WTC11 (cell line): ENCODE data around the gene SON. TPM values are rescaled to one million over a fixed set of nuclear protein-coding genes. Genes with fewer than 3 reads are reported as not detected.

ENCODE experiments used
- ATAC-seq: fragments of 200-7000 bp; cut with Tn5 transposase; 2 replicates; pipeline ENCODE4 v1.10.0; 2021; ENCODE audit warnings: mild to moderate bottlenecking, moderate library complexity
- CTCF ChIA-PET: fragments of 300-600 bp; sonication (Branson Sonifier 250); formaldehyde crosslinking; loops from one replicate; lab custom pipeline; 2021; ENCODE audit warnings: antibody characterized with exemption; lab: Charles Lee
- POLR2A ChIA-PET: fragments of 350-600 bp; sonication (Branson Sonifier 250); formaldehyde crosslinking; loops from one replicate; lab custom pipeline; 2021; ENCODE audit warnings: antibody characterized with exemption; lab: Charles Lee
- DNase-seq: peaks from one replicate; pipeline ENCODE4 v3.0.0; 2021; ENCODE audit warnings: low spot score
- H3K27ac Mint-ChIP-seq: 2 replicates; pipeline ENCODE4 v1.8.0; 2021; ENCODE audit warnings: mixed read lengths
- H3K27me3 Mint-ChIP-seq: 2 replicates; pipeline ENCODE4 v1.8.0; 2021; ENCODE audit warnings: low read depth, mild to moderate bottlenecking, moderate library complexity, mixed read lengths
- H3K36me3 Mint-ChIP-seq: 2 replicates; pipeline ENCODE4 v1.8.0; 2021; ENCODE audit warnings: mixed read lengths
- H3K4me1 Mint-ChIP-seq: 2 replicates; pipeline ENCODE4 v1.8.0; 2022; ENCODE audit warnings: mixed read lengths
- H3K4me3 Mint-ChIP-seq: 2 replicates; pipeline ENCODE4 v1.8.0; 2021; ENCODE audit warnings: mild to moderate bottlenecking, moderate library complexity, mixed read lengths
- H3K9me3 Mint-ChIP-seq: 2 replicates; pipeline ENCODE4 v1.8.0; 2021; ENCODE audit warnings: mixed read lengths
- ARID4B ChIP-seq: sonication (generic); formaldehyde crosslinking; IDR thresholded peaks from 2 replicates; pipeline ENCODE4 v1.8.0; 2023; ENCODE audit warnings: missing genetic modification reagents, mild to moderate bottlenecking, borderline replicate concordance
- ATF3 ChIP-seq: sonication (generic); formaldehyde crosslinking; conservative IDR thresholded peaks from 2 replicates; pipeline ENCODE4 v1.8.1; 2022; ENCODE audit warnings: mild to moderate bottlenecking, missing genetic modification reagents
- E2F5 ChIP-seq: sonication (generic); formaldehyde crosslinking; IDR thresholded peaks from 2 replicates; pipeline ENCODE4 v1.8.1; 2022; ENCODE audit warnings: mild to moderate bottlenecking, moderate library complexity, missing genetic modification reagents
- ERG ChIP-seq: fragments of 250-450 bp; sonication (Bioruptor Pico); IDR thresholded peaks from 2 replicates; pipeline ENCODE4 v1.8.0; 2021; ENCODE audit warnings: mild to moderate bottlenecking
- GTF2I ChIP-seq: fragments of 250-450 bp; sonication (Bioruptor Pico); conservative IDR thresholded peaks from 2 replicates; pipeline ENCODE4 v1.4.0; 2021; ENCODE audit warnings: mild to moderate bottlenecking
- IRF2 ChIP-seq: sonication (generic); formaldehyde crosslinking; IDR thresholded peaks from 2 replicates; pipeline ENCODE4 v1.8.0; 2022; ENCODE audit warnings: low read depth, missing genetic modification reagents, borderline replicate concordance
- JUN ChIP-seq: sonication (generic); formaldehyde crosslinking; IDR thresholded peaks from 2 replicates; pipeline ENCODE4 v1.8.0; 2023; ENCODE audit warnings: mild to moderate bottlenecking, missing genetic modification reagents
- MXD4 ChIP-seq: fragments of 250-450 bp; sonication (Bioruptor Pico); IDR thresholded peaks from 2 replicates; pipeline ENCODE4 v1.8.0; 2021; ENCODE audit warnings: mild to moderate bottlenecking, moderate library complexity, borderline replicate concordance
- NFATC4 ChIP-seq: fragments of 250-450 bp; sonication (Bioruptor Pico); IDR thresholded peaks from 2 replicates; pipeline ENCODE4 v1.9.0; 2021; ENCODE audit warnings: mild to moderate bottlenecking
- NR1H2 ChIP-seq: sonication (generic); formaldehyde crosslinking; IDR thresholded peaks from 2 replicates; pipeline ENCODE4 v1.9.0; 2021; ENCODE audit warnings: mild to moderate bottlenecking, moderate library complexity, missing genetic modification reagents
- NR3C1 ChIP-seq: sonication (generic); formaldehyde crosslinking; conservative IDR thresholded peaks from 2 replicates; pipeline ENCODE4 v1.8.1; 2023; ENCODE audit warnings: low read depth, mild to moderate bottlenecking, missing genetic modification reagents
- PRRX2 ChIP-seq: fragments of 250-450 bp; sonication (Bioruptor Pico); IDR thresholded peaks from 2 replicates; pipeline ENCODE4 v1.8.0; 2021; ENCODE audit warnings: mild to moderate bottlenecking
- RELA ChIP-seq: sonication (generic); formaldehyde crosslinking; IDR thresholded peaks from 2 replicates; pipeline ENCODE4 v1.8.1; 2022; ENCODE audit warnings: missing genetic modification reagents, mild to moderate bottlenecking, borderline replicate concordance
- SMAD3 ChIP-seq: sonication (generic); formaldehyde crosslinking; IDR thresholded peaks from 2 replicates; pipeline ENCODE4 v1.8.0; 2022; ENCODE audit warnings: missing genetic modification reagents, mild to moderate bottlenecking, borderline replicate concordance
- SP1 ChIP-seq: sonication (generic); formaldehyde crosslinking; conservative IDR thresholded peaks from 2 replicates; pipeline ENCODE4 v1.8.1; 2022; ENCODE audit warnings: missing genetic modification reagents
- USF1 ChIP-seq: sonication (generic); formaldehyde crosslinking; IDR thresholded peaks from 2 replicates; pipeline ENCODE4 v1.8.0; 2022; ENCODE audit warnings: mild to moderate bottlenecking, missing genetic modification reagents
- USF2 ChIP-seq: sonication (generic); formaldehyde crosslinking; IDR thresholded peaks from 2 replicates; pipeline ENCODE4 v1.8.1; 2023; ENCODE audit warnings: mild to moderate bottlenecking, missing genetic modification reagents, moderate library complexity
- ZNF232 ChIP-seq: sonication (generic); formaldehyde crosslinking; IDR thresholded peaks from 2 replicates; pipeline ENCODE4 v1.8.0; 2022; ENCODE audit warnings: mild to moderate bottlenecking, missing genetic modification reagents
- ZNF317 ChIP-seq: sonication (generic); formaldehyde crosslinking; IDR thresholded peaks from 2 replicates; pipeline ENCODE4 v1.8.1; 2023; ENCODE audit warnings: low read depth, mild to moderate bottlenecking, moderate library complexity, missing genetic modification reagents, borderline replicate concordance
- ZNF671 ChIP-seq: fragments of 250-450 bp; sonication (Bioruptor Pico); IDR thresholded peaks from 2 replicates; pipeline ENCODE4 v1.8.0; 2021; ENCODE audit warnings: mild to moderate bottlenecking
- ZSCAN18 ChIP-seq: fragments of 250-450 bp; sonication (Bioruptor Pico); IDR thresholded peaks from 2 replicates; pipeline ENCODE4 v2.1.2; 2022; ENCODE audit warnings: mild to moderate bottlenecking, moderate library complexity
- total RNA-seq: library from RNA; stranded (reverse); gene quantifications from 3 replicates; pipeline ENCODE4 v1.2.3, GENCODE V29; 2021

SON gene
- total RNA-seq, 1 experiment from 2014 or later, result 309 TPM

- CTCF ChIA-PET, result no interaction called here
- Mint-ChIP-seq H3K9me3 (no peaks in the 10 kb centered on the region; the same call in 1 of the 2 replicates), H3K27me3 (no peaks in the 10 kb centered on the region), H3K4me3 (no peak overlapping the region), H3K27ac (no peak overlapping the region), H3K4me1 (no peaks in the 10 kb centered on the region), H3K36me3 (peaks cover 91% of the 10 kb centered on the region)
- POLR2A ChIA-PET, result interaction anchor here (0.6 to 1.2 kb wide), 2 partner anchors 8 to 370 kb away, joined by 3 to 4 read pairs; partner anchors contain the start of gene SON
- ATAC-seq, result no peak
- TF ChIP-seq ZNF232 (CRISPR knock-in tag) (no peak), NR3C1 (CRISPR knock-in tag) (no peak), SMAD3 (CRISPR knock-in tag) (no peak)
- no peak for DNase-seq
These were observed 8.8 kb downstream of the SON start for GRCh38 chr21:33551664-33552063.

- POLR2A ChIA-PET, result interaction anchor here (0.6 to 1.2 kb wide), 2 partner anchors 9 to 370 kb away, joined by 3 to 4 read pairs; partner anchors contain the start of gene SON
- ATAC-seq (no peak), DNase-seq (no peak)
- H3K36me3 Mint-ChIP-seq, result peaks cover 91% of the 10 kb centered on the region
- peak overlapping the region; percentile 12; the same call in 1 of the 2 replicates for H3K27ac Mint-ChIP-seq
- H3K4me3 Mint-ChIP-seq, result no peak overlapping the region
- H3K4me1 Mint-ChIP-seq, result no peaks in the 10 kb centered on the region
- TF ChIP-seq IRF2 (CRISPR knock-in tag), result no peak
- TF ChIP-seq MXD4, result no peak
- TF ChIP-seq SP1 (CRISPR knock-in tag), result no peak
- no peak for TF ChIP-seq NFATC4 (CRISPR knock-in tag)
- TF ChIP-seq USF1 (CRISPR knock-in tag), result no peak
- no peak for TF ChIP-seq ERG
- TF ChIP-seq USF2 (CRISPR knock-in tag), result no peak
- no peak for TF ChIP-seq ZSCAN18 (CRISPR knock-in tag)
- no peak for TF ChIP-seq RELA (CRISPR knock-in tag)
- TF ChIP-seq ZNF317 (CRISPR knock-in tag), result no peak
- H3K27me3 Mint-ChIP-seq, result no peaks in the 10 kb centered on the region
- no peaks in the 10 kb centered on the region; the same call in 1 of the 2 replicates for H3K9me3 Mint-ChIP-seq
- CTCF ChIA-PET, result no interaction called here
These were observed 9.5 kb downstream of the SON start for GRCh38 chr21:33552093-33552998.

- Mint-ChIP-seq H3K4me1 (no peaks in the 10 kb centered on the region), H3K4me3 (no peak overlapping the region), H3K36me3 (peaks cover 95% of the 10 kb centered on the region), H3K27me3 (no peaks in the 10 kb centered on the region), H3K9me3 (no peaks in the 10 kb centered on the region; the same call in 1 of the 2 replicates), H3K27ac (peak overlapping the region; percentile 12; the same call in 1 of the 2 replicates)
- ChIA-PET CTCF (no interaction called here), POLR2A (no interaction called here)
- ATAC-seq (no peak), DNase-seq (no peak)
- no peak for TF ChIP-seq GTF2I (CRISPR knock-in tag)
- no peak for TF ChIP-seq PRRX2 (CRISPR knock-in tag)
- no peak for TF ChIP-seq ARID4B (CRISPR knock-in tag)
- TF ChIP-seq E2F5 (CRISPR knock-in tag), result no peak
- TF ChIP-seq ZNF671 (CRISPR knock-in tag), result no peak
- no peak for TF ChIP-seq ATF3 (CRISPR knock-in tag)
- no peak for TF ChIP-seq NR3C1 (CRISPR knock-in tag)
- no peak for TF ChIP-seq JUN (CRISPR knock-in tag)
- TF ChIP-seq NR1H2 (CRISPR knock-in tag), result no peak
These were observed 10.3 kb downstream of the SON start for GRCh38 chr21:33552999-33553598.
